22Rv1 (cell line): ENCODE measurements around the gene ZNF746.

Experiments used
- CTCF ChIP-seq: fragments of 450-650 bp; IDR thresholded peaks from 2 replicates; pipeline ENCODE4 v1.5.1; 2017; ENCODE audit warnings: mild to moderate bottlenecking
- ZFX ChIP-seq: fragments of 450-650 bp; IDR thresholded peaks from 2 replicates; pipeline ENCODE4 v1.6.1; 2017; ENCODE audit warnings: antibody characterized with exemption, borderline replicate concordance

GRCh38 chr7:149462101-149462520, 35.5 kb downstream of the ZNF746 start:
- TF ChIP-seq CTCF, result no peak
- no peak for TF ChIP-seq ZFX
